Panc1 (cell line): ENCODE results near the gene WHRN. TPM values are rescaled to one million over a fixed set of nuclear protein-coding genes. Genes with fewer than 3 reads are reported as not detected.

Source experiments
- ATAC-seq: fragments of 200-7000 bp; cut with Tn5 transposase; 2 replicates; pipeline ENCODE4 v1.9.1; 2020; ENCODE audit warnings: mild to moderate bottlenecking, moderate library complexity
- BruUV-seq: library from RNA; stranded (reverse); fragments of 400-500 nt; replicated peaks from 2 replicates; lab custom pipeline; 2021; lab: Mats Ljungman, UMichigan
- CTCF ChIA-PET: fragments of 300-600 bp; sonication (Branson Sonifier 250); formaldehyde crosslinking; loops from one replicate; lab custom pipeline; 2022; ENCODE audit warnings: antibody characterized with exemption; lab: Charles Lee
- POLR2A ChIA-PET: fragments of 300-600 bp; sonication (Branson Sonifier 250); formaldehyde crosslinking; loops from one replicate; lab custom pipeline; 2022; ENCODE audit warnings: antibody characterized with exemption; lab: Charles Lee
- DNase-seq: peaks from one replicate; pipeline ENCODE4 v3.0.0-alpha.2; 2010; ENCODE audit warnings: low read depth, low spot score
- H3K27ac ChIP-seq: 2 replicates; pipeline ENCODE4 v1.5.1; 2011; ENCODE audit warnings: mild to moderate bottlenecking, low read length, inconsistent platforms
- H3K27me3 ChIP-seq: fragments of 200-500 bp; sonication (Bioruptor generic); 2 replicates; pipeline ENCODE4 v1.6.0; 2014; ENCODE audit warnings: low read length, inconsistent platforms; ENCODE audit not compliant: control insufficient read depth, insufficient read depth
- H3K36me3 ChIP-seq: fragments of 200-500 bp; sonication (Bioruptor generic); 2 replicates; pipeline ENCODE4 v1.5.1; 2014; ENCODE audit warnings: inconsistent platforms, mild to moderate bottlenecking, low read length, moderate library complexity; ENCODE audit not compliant: control insufficient read depth, insufficient read depth
- H3K4me1 ChIP-seq: 2 replicates; pipeline ENCODE4 v1.5.1; 2011; ENCODE audit warnings: inconsistent platforms, mild to moderate bottlenecking, low read length, moderate library complexity; ENCODE audit not compliant: control insufficient read depth, insufficient read depth
- H3K4me3 ChIP-seq, 2 experiments: 2 replicates each; pipeline ENCODE4 v1.5.1; 2011 to 2012; ENCODE audit warnings: low read depth in 2 of 2, low read length in 2 of 2, mild to moderate bottlenecking in 2 of 2, inconsistent platforms in 1 of 2, moderate library complexity in 1 of 2
- H3K9me3 ChIP-seq: fragments of 200-500 bp; sonication (Bioruptor generic); 2 replicates; pipeline ENCODE4 v1.5.1; 2014; ENCODE audit warnings: low read depth, mild to moderate bottlenecking, inconsistent platforms, low read length, moderate library complexity; ENCODE audit not compliant: control insufficient read depth, insufficient read depth
- CTCF ChIP-seq: fragments of 450-650 bp; IDR thresholded peaks from 2 replicates; pipeline ENCODE4 v1.5.1; 2017; ENCODE audit warnings: mild to moderate bottlenecking
- POLR2AphosphoS5 ChIP-seq: IDR thresholded peaks from 2 replicates; pipeline ENCODE4 v1.6.1; 2012; ENCODE audit warnings: mild to moderate bottlenecking, low read depth, low read length, moderate library complexity
- SIN3A ChIP-seq: IDR thresholded peaks from 2 replicates; pipeline ENCODE4 v1.6.1; 2012; ENCODE audit warnings: low read depth, mild to moderate bottlenecking, low read length, moderate library complexity, borderline replicate concordance; ENCODE audit not compliant: insufficient read depth
- TCF7L2 ChIP-seq: IDR thresholded peaks from 2 replicates; pipeline ENCODE4 v1.6.1; 2011; ENCODE audit warnings: mild to moderate bottlenecking, low read depth, low read length, inconsistent platforms
- in situ Hi-C: cut with HindIII; loops from 2 replicates; pipeline ENCODE4 v1.10.0; 2016; ENCODE audit warnings: low sequenced_read_pairs, low pct_unique_long_range_greater_than_20kb
- intact Hi-C: fragments of 100-400 bp; cut with micrococcal nuclease; formaldehyde crosslinking; loops from one replicate; pipeline ENCODE4 v1.10.0; 2022; ENCODE audit not compliant: unreplicated experiment
- total RNA-seq: library from RNA; stranded (reverse); gene quantifications from one replicate; pipeline ENCODE4 v1.2.1, GENCODE V29; 2021; ENCODE audit not compliant: unreplicated experiment
- TF ChIP-seq, protein P1 (sequence below), 2 experiments: IDR thresholded peaks; 2 replicates each; pipeline ENCODE4 v1.6.1; 2011 to 2012; ENCODE audit warnings: low read depth in 2 of 2, control low read depth in 1 of 2, low read length in 1 of 2, mild to moderate bottlenecking in 1 of 2, moderate library complexity in 1 of 2; ENCODE audit not compliant: insufficient read depth in 1 of 2

WHRN gene
- total RNA-seq, 1 experiment from 2014 or later: 18.0 TPM

DNA sequence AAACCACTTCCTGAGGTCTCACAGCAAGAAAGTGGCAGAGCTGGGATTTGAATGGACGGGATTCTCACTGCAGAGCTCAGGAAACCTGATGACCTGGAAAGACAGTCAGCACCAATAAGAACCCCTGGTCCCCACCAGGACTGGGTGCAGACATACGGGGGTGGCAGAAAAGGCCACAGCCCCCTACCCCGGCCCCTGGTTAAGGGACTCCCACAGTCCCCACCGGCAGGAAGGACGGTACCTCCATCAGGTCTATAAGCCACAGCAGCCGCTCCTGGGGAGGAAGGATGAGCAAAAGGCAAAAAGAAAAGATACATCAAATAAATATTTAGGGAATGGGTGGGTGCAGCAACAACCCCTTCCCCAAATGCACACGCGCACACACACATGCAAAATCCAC is 85.5 kb downstream of the WHRN start:
- ChIA-PET CTCF (no interaction called here), POLR2A (no interaction called here)
- Histone ChIP-seq H3K4me3 (no peak overlapping the region), H3K9me3 (no peaks in the 10 kb centered on the region), H3K4me1 (no peaks in the 10 kb centered on the region), H3K36me3 (no peaks in the 10 kb centered on the region), H3K27me3 (no peaks in the 10 kb centered on the region), H3K27ac (no peak overlapping the region)
- in situ Hi-C loops: no loop called here
- ATAC-seq (no peak), DNase-seq (no peak)
- no peak for TF ChIP-seq TCF7L2
- intact Hi-C loops: no loop called here
- no TSS peak for BruUV-seq

- no peaks in the 10 kb centered on the region for H3K9me3 ChIP-seq
- ChIA-PET POLR2A (no interaction called here), CTCF (no interaction called here)
- DNase-seq: no peak
- H3K27ac ChIP-seq: no peak overlapping the region
- H3K36me3 ChIP-seq: no peaks in the 10 kb centered on the region
- H3K4me3 ChIP-seq: no peak overlapping the region
- no peak for TF ChIP-seq SIN3A
- TF ChIP-seq TCF7L2: no peak
- no peak for TF ChIP-seq POLR2AphosphoS5
- TF ChIP-seq, protein P1, sequence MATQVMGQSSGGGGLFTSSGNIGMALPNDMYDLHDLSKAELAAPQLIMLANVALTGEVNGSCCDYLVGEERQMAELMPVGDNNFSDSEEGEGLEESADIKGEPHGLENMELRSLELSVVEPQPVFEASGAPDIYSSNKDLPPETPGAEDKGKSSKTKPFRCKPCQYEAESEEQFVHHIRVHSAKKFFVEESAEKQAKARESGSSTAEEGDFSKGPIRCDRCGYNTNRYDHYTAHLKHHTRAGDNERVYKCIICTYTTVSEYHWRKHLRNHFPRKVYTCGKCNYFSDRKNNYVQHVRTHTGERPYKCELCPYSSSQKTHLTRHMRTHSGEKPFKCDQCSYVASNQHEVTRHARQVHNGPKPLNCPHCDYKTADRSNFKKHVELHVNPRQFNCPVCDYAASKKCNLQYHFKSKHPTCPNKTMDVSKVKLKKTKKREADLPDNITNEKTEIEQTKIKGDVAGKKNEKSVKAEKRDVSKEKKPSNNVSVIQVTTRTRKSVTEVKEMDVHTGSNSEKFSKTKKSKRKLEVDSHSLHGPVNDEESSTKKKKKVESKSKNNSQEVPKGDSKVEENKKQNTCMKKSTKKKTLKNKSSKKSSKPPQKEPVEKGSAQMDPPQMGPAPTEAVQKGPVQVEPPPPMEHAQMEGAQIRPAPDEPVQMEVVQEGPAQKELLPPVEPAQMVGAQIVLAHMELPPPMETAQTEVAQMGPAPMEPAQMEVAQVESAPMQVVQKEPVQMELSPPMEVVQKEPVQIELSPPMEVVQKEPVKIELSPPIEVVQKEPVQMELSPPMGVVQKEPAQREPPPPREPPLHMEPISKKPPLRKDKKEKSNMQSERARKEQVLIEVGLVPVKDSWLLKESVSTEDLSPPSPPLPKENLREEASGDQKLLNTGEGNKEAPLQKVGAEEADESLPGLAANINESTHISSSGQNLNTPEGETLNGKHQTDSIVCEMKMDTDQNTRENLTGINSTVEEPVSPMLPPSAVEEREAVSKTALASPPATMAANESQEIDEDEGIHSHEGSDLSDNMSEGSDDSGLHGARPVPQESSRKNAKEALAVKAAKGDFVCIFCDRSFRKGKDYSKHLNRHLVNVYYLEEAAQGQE (IDR thresholded peaks at IDR 0.05; ENCODE audit: insufficient read depth in 1 of 2, low read depth in 2 of 2, low read length in 1 of 2): no peak
- no peak for TF ChIP-seq CTCF
- no peak for ATAC-seq
- BruUV-seq: no TSS peak
- no peaks in the 10 kb centered on the region for H3K4me1 ChIP-seq
- intact Hi-C loops: no loop called here
- in situ Hi-C loops: no loop called here
- no peaks in the 10 kb centered on the region for H3K27me3 ChIP-seq
Observed at GRCh38 chr9:114418053-114418452, 87.2 kb downstream of the WHRN start.

DNA sequence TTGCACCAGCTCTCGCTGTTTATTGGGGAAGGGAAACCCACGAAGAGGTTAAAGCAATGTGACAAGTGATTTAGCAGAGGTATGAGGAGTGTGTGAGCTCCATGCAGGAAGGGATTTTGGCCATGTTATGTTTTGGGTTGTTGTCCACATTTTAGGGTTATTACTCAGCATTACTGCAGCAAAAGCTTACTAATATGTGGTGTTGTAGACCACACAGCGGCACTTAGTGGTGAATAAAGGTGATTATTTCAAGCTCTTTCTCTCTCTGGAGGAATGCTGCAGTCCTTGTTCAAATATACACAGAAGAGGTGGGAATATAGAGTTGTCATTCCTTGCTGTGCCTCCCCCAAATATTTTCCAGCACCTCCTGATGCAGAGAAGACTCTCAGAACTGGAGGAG is 87.8 kb downstream of the WHRN start:
- no peak overlapping the region for H3K4me3 ChIP-seq
- POLR2A ChIA-PET: no interaction called here

More for the DNA sequence above, 87.8 kb downstream of the WHRN start:
- no peak overlapping the region for H3K27ac ChIP-seq
- DNase-seq: no peak
- intact Hi-C loops: no loop called here
- TF ChIP-seq TCF7L2: no peak
- no peak for TF ChIP-seq SIN3A
- TF ChIP-seq, protein P1 (IDR thresholded peaks at IDR 0.05; ENCODE audit: insufficient read depth in 1 of 2, low read depth in 2 of 2, low read length in 1 of 2): no peak
- TF ChIP-seq POLR2AphosphoS5: no peak
- TF ChIP-seq CTCF: no peak
- CTCF ChIA-PET: no interaction called here
- H3K9me3 ChIP-seq: no peaks in the 10 kb centered on the region
- no peak for ATAC-seq
- in situ Hi-C loops: no loop called here
- no peaks in the 10 kb centered on the region for H3K27me3 ChIP-seq
- no peaks in the 10 kb centered on the region for H3K36me3 ChIP-seq
- no peaks in the 10 kb centered on the region for H3K4me1 ChIP-seq
- BruUV-seq: no TSS peak
